Fibroblast of skin of left quadriceps (primary cell): ENCODE measurements around the gene OR52E4.

Source experiments
- DNase-seq, 2 experiments: peaks; one replicate each; pipeline ENCODE4 v3.0.0-alpha.2; 2013; ENCODE audit warnings: low read depth in 2 of 2

OR52E4 gene

GRCh38 chr11:5880329-5880728 lies at the start of gene OR52E4:
OR52E4 (plus strand) TSS chr11:5880629; CDS start chr11:5884293, 3,664 bp downstream.
- DNase-seq: no peak

GRCh38 chr11:5831196-5831829 lies 49.1 kb upstream of the OR52E4 start:
- DNase-seq: no peak

- DNase-seq: no peak
Measured at GRCh38 chr11:5833446-5833845, 47.0 kb upstream of the OR52E4 start.

- DNase-seq: no peak
Measured at GRCh38 chr11:5837695-5838094, 42.7 kb upstream of the OR52E4 start.

- no peak for DNase-seq
Measured at GRCh38 chr11:5841797-5842196, 38.6 kb upstream of the OR52E4 start, which contains the start of gene OR52E6. OR52E6 (minus strand) TSS chr11:5841897; CDS start chr11:5841897, 0 bp downstream.

- DNase-seq: no peak
Measured at GRCh38 chr11:5846701-5847100, 33.7 kb upstream of the OR52E4 start.

- DNase-seq: no peak
Measured at GRCh38 chr11:5847711-5848110, 32.7 kb upstream of the OR52E4 start.

- DNase-seq: no peak
Measured at GRCh38 chr11:5851002-5851401, 29.4 kb upstream of the OR52E4 start.

GRCh38 chr11:5857590-5857989 lies 22.8 kb upstream of the OR52E4 start, which contains the start of gene OR52E8:
OR52E8 (minus strand) TSS chr11:5857690; CDS start chr11:5857690, 0 bp downstream.
- DNase-seq: no peak

- DNase-seq: no peak
Measured at GRCh38 chr11:5865826-5866225, 14.6 kb upstream of the OR52E4 start.

GRCh38 chr11:5878564-5878963 lies 1.9 kb upstream of the OR52E4 start:
- no peak for DNase-seq

GRCh38 chr11:5881756-5882155 lies 1.3 kb downstream of the OR52E4 start:
- no peak for DNase-seq

- DNase-seq: no peak
Measured at GRCh38 chr11:5887172-5887571, 6.7 kb downstream of the OR52E4 start.

- no peak for DNase-seq
Measured at GRCh38 chr11:5887661-5888060, 7.2 kb downstream of the OR52E4 start.

- no peak for DNase-seq
Measured at GRCh38 chr11:5891216-5891800, 10.9 kb downstream of the OR52E4 start.

GRCh38 chr11:5892908-5893307 lies 12.5 kb downstream of the OR52E4 start, which contains the start of gene OR52E5:
OR52E5 (plus strand) TSS chr11:5893208; CDS start chr11:5900777, 7,569 bp downstream.
- no peak for DNase-seq

GRCh38 chr11:5899534-5899933 lies 19.1 kb downstream of the OR52E4 start:
- DNase-seq: no peak

GRCh38 chr11:5910540-5910939 lies 30.1 kb downstream of the OR52E4 start:
- no peak for DNase-seq

GRCh38 chr11:5922749-5923426 lies 42.5 kb downstream of the OR52E4 start:
- no peak for DNase-seq

GRCh38 chr11:5923427-5923776 lies 43.0 kb downstream of the OR52E4 start:
- DNase-seq: no peak

- no peak for DNase-seq
Measured at GRCh38 chr11:5923794-5924193, 43.4 kb downstream of the OR52E4 start.

- no peak for DNase-seq
Measured at GRCh38 chr11:5928271-5928670, 47.8 kb downstream of the OR52E4 start.

GRCh38 chr11:5928811-5929210 lies 48.4 kb downstream of the OR52E4 start:
- DNase-seq: no peak
